Fibroblast of the conjunctiva (primary cell): ENCODE data around the gene DOK3.
"Not testable (repeated sequence)": the region's sequence is repeated elsewhere in the genome, so short reads cannot be mapped to it uniquely, and the experiment has no call there.

Source experiments
- DNase-seq: peaks from one replicate; pipeline ENCODE4 v3.0.0-alpha.2; 2010; ENCODE audit warnings: low read depth

DOK3 gene

GRCh38 chr5:177496727-177497291, 12.8 kb downstream of the DOK3 start:
- DNase-seq = peak; percentile 91

- DNase-seq = no peak
Measured at GRCh38 chr5:177496070-177496726, 13.4 kb downstream of the DOK3 start.

DNA sequence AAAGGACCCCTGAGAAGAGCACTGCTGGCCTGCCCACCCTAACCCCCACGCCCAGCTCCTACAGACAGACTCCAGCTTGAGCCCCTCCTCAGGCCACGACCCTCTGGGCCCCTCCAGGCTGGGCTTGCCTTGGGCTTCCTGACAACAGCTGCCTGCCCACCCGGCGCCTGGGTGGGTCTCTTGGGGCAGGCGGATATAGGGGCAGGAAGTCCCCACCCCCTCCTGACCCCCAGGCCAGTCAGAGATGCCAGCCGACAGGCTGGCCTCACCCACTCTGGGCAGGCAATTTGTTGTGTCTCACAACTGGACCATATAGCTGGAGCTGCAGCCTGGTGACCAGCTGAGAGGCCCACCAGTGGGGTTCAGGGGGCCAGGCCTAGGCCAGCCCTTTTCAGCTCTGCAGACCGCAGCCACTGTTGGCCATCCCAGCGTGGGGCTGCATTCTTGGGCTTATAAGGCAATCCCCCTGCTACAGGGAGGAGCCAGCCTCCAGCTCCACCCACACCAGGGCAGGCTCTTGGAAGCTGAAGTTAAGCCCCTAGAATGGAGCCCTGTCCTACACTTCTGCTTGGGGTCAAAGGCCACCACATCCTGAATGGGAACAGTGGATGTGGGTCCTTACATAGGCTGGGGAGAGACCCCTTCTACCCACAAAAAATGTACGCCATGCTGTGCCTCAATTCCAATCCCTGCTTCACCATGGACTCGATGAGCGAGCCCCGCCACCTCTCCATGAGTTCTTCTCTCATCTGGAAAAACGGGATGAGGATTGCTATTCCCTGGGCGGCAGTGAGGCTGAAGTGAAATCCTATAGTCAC, 14.2 kb downstream of the DOK3 start:
- DNase-seq = peak; percentile 88

GRCh38 chr5:177494346-177495195, 15.1 kb downstream of the DOK3 start:
- peak; percentile 85 for DNase-seq

GRCh38 chr5:177493795-177494345, 15.8 kb downstream of the DOK3 start:
- no peak for DNase-seq

GRCh38 chr5:177492841-177493240, 16.8 kb downstream of the DOK3 start:
- no peak for DNase-seq

- DNase-seq = no peak
Measured at GRCh38 chr5:177491983-177492746, 17.5 kb downstream of the DOK3 start.

DNA sequence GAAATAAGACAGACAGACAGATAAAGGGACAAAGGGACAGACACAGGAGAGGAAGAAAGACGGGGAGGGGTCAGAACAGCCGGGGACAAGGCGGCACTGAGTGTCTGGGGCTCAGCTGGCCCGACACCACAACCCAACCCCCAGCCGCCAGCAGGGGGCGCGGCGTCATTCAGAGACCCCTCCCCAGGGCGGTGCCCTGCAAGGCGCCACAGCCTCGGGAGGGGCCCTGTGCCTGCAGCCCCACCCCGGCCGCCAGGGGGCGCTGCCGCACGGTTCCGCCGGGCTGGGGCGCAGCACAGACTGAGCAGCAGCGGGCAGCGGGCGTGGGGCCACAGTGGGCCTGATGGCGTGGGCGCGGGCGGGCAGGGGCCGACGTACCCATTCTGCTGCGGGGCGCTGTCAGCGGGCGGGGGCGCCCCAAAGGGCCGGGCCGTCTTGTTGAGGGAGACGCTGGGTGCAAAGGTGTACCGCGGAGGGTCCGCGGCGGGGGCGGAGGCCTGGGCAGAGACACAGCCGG, 18.1 kb downstream of the DOK3 start:
- DNase-seq = no peak

GRCh38 chr5:177490992-177491391, 18.6 kb downstream of the DOK3 start:
- no peak for DNase-seq

DNA sequence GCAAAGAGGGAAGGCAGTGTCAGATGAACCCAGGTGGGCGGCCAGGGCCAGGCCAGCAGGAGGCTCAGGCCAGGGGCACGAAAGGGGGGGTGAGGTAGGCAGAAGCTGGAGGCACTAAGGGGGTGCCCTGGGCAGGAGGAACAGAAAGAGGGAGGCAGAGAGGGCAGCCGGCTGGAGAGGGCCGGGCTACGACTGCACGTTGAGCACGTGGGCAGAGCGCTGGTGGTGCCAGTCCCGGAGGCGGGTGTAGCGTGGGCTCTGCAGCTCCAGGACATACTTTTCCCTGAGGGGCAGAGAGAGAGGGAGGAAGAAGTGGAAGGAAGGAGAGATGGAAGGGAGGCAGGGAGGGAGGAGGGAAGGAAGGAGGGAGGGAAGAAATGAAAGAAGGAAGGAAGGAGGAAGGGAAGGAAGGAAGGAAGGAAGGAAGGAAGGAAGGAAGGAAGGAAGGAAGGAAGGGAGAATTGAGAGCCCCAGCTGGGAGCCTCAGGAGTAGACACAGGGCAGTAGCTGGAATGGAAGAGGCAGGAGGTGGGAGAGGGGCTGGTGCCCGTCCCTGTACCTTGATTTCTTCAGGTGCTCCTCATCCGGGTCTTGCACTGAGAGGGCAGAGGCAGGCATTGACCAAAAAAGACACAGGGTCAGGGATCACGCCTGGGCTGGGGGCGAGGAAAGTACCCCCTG, 19.2 kb downstream of the DOK3 start:
- no peak for DNase-seq

DNA sequence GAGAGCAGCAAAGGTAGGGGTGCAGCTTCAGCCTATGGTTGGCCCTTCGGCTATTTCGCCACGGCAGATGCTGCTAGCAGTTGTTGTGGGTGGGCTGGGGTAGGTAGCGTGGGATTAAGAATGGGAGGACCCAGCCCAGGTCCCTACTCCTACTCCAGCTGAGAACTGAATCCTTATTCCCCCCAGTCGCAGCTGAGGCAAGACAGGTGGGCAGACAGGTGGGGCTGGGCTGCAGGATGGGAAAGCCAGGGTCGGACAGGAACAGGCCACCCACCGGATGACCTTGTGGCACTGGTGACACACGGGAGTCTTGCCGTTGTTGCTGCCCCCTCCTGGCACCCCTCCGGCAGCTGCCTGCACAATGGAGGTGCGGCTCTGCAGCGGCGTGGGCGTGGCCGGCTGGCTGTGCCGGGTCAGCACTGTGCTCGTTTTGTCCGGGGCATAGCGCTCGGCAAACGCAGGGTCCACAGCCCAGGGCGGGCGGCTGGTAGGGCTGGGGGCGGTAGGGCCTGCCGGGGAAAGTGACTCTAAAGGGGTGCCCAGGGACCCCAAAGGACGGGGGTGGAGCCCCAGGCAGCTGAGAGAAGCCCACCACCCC, 20.4 kb downstream of the DOK3 start:
- DNase-seq = no peak

GRCh38 chr5:177487975-177488374, 21.7 kb downstream of the DOK3 start:
- DNase-seq = no peak

DNA sequence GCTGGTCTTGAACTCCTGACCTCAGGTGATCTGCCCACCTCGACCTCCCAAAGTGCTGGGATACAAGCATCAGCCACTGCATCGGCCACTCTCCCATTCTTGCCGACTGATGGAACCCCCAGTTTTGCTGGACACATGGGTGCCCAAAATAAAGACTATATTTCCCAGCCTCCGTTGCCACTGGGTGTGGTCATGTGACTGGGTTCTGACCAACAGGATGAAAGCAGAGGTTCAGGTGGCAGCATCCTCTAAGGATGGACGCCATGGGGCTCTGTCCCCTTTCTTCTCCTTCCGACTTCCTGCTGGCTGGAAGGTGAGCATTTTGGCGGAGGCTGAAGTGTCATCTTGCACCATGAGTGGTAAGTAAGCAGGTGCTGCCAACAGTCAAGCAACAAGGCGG, 22.5 kb downstream of the DOK3 start:
- no peak for DNase-seq

DNA sequence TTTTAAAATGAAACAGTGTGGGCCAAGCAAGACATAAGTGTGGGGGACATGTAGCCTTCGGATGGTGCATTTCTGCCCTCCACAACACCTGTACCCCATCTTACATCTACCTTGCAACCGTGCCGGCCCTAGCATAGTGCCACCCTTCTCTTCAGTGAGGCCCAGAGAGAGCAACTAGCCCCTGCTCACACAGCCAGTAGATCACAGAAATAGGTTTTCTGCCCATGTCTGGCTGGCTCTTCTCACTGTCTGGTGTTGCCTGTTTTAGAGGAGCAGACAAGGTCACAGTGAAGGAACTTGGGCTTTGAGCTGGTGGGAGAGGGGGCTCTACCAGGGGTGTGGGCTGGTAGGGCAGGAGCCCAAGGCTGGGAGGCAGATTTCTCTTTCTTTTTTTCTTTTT, 23.4 kb downstream of the DOK3 start:
- DNase-seq = no peak

GRCh38 chr5:177485753-177486152, 23.9 kb downstream of the DOK3 start:
- not testable (repeated sequence) for DNase-seq

DNA sequence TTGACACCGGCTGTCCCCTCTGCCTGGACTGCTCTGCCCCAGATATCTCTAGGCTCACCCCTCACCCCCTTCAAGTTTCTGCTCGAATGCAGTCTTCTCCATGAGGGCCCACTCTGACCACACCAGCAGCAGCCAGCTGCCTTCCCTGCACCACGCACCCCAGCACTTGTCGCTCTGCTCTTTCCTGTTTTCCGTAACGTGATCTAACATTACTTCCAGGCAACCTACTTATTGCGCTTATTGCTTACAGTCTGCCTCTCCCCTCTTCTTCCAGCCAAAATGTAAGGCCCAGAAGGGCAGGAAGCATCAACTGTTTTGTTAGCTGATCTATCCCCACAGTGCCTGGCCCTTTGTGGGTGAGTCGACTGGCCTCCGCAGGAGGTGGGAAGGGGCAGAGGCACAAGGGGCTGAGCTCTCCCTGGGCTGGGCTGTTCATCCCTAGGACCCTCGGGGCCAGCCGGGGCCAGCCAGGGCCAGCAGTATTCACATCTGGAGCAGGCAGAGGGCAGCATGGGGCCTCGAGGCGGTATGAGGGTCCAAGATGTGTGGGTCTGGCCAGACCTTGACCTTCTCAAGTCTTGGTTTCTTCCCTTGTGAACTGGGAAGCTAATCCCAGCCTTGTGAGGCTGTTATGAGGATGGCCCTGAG, 24.6 kb downstream of the DOK3 start:
- no peak for DNase-seq

GRCh38 chr5:177483994-177484901, 25.4 kb downstream of the DOK3 start:
- no peak for DNase-seq

DNA sequence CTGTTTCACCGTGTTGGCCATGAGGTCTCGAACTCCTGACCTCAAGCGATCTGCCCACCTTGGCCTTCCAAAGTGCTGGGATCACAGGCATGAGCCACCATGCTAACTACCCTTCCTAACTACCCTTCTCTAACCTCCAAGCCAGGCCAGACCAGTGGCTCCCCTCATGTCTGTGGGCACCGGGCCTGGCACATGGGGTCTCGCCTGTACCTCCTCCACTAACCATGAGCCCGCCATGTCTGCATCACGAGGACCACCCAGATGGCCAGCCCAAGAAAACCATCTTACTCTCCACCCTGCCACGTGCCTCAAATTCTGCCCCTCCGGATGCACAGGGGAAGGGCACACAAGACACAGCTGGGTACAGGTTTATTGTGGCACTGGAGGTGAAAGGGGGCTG, 26.6 kb downstream of the DOK3 start:
- DNase-seq = no peak
